Smooth muscle cell of the umbilical artery (primary cell): ENCODE data around the gene TNFAIP2. TPM values are rescaled to one million over a fixed set of nuclear protein-coding genes. Genes with fewer than 3 reads are reported as not detected.

Experiments used
- total RNA-seq: library from RNA; depleted of rRNA; stranded (reverse); fragments of >200 nt; gene quantifications from 2 replicates; pipeline ENCODE4 v1.2.3, GENCODE V29; 2014

Gene TNFAIP2, protein sequence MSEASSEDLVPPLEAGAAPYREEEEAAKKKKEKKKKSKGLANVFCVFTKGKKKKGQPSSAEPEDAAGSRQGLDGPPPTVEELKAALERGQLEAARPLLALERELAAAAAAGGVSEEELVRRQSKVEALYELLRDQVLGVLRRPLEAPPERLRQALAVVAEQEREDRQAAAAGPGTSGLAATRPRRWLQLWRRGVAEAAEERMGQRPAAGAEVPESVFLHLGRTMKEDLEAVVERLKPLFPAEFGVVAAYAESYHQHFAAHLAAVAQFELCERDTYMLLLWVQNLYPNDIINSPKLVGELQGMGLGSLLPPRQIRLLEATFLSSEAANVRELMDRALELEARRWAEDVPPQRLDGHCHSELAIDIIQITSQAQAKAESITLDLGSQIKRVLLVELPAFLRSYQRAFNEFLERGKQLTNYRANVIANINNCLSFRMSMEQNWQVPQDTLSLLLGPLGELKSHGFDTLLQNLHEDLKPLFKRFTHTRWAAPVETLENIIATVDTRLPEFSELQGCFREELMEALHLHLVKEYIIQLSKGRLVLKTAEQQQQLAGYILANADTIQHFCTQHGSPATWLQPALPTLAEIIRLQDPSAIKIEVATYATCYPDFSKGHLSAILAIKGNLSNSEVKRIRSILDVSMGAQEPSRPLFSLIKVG
- 29.8 and 161 TPM in 2 replicates for total RNA-seq

DNA sequence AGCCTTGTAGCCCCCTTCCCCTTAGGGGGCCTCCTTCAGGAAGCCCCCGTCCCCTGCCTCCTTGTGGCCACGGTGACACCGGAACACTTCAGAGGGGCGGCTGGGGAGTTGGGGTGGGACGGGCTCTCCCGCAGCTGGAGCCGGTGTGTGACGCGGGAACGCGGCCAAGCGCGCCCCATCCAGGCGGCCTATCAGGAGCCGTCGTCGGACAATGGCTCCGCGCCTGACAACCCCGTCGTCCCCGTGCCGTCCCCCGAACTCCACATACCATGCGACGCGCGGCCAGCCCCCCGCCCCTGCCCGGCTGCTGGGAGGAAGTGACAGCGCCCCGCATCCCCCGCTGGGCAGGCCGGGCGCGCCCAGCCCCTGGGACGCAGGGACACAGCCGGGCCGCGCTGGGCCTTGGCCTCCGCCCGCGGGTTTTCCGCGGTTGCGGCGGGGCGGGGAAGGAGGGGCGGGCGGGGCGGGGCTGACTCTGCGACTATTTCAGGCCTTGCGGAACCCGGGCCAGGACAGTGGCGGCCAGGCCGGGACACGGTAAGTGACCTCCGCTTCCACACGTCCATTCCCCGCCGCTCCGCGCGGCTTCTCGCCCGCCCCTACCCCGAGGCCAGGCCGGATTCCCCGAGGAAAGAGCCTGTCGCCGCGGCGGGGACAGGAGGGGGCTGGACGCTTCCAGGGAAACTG, at the start of gene TNFAIP2:
TNFAIP2 (plus strand) TSS at position 515 of the 687 bp plus-strand sequence. CDS start 2,997 bp downstream, outside the sequence.

DNA sequence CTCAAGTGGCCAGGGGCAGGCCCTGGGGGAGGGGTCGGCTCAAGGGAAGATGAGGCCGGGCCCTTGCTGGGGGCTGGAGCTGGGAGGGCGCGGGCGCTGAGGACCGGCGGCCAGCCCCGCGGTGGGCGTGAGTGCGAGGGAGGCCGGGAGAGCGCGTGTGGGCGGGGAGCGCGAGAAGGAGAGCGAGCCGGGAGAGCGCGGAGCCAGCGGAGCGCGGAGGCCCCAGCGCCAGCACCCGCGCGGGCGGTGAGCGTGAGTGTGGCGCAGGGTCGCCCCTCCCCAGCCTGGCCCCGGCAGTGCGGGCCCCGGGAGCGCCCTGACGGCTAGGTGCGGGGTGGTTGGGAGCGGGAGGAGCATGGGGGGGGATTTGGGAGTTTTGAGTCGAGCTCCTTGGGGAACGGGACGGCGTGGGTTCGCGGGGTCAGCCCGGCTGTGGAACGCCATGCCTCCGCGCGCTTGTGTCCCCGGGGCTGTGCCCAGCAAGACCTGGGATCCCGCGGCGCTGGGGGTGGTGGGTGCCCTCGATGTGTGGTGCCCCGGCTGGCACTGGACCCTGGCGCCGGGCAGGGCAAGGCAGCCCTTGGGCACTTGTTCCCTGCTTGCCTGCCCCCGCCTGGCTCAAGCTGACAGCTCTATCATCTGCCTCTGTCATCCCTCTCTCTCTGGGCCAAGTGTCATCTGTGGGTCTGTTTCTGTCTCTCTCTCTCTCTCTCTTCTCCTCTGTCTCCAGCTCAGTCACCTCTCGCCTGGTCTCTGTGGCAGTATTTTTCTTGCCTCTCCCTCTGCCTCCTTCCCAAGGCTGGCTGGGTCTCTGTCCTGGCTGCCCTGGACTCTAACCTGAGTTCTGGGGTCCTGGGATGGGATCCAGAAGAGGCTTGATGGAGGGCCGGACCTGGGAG, 39.0 kb upstream of the TNFAIP2 start, which contains the start of gene LBHD2:
LBHD2 (plus strand) TSS at position 190 of the 899 bp plus-strand sequence. CDS start 1,803 bp downstream, outside the sequence.

DNA sequence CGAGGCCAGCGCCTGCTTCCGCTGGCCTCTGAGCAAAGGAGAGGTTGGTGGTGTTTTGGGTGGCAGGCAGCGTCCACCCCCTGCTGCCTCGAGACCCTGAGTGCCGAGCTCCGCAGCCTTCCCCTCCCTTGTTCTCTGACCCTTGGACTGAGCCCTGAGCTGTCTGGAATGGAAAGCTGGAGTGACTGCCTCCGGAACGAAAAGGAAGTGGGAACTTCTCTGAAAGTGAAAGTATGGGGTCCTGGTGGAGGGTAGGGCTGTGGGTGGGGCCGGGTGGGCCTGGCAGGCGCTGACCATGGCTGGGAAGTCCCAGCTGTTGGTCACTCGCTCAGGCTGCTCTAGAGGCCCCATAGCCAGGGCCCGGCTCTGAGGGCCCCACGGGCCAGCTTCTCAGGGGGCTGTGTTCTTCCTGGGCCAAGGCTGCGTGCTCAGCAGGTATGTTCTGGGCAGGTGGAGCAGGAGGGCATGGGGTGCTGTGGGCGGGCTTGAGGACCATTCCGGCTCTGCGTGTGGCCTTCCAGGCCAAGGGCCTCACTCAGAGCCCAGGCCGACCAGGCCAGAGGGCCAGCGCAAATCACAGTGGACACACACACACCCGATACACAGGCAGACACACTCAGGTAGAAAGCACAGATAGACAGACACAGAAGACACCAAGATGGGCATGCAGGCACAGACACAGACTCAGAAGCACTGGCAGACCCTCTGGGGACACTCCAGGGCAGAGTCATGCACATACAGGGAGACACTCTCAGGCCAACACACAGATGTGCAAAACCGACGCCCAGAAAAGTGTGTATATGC, 28.7 kb upstream of the TNFAIP2 start, which contains the start of gene EXOC3L4:
EXOC3L4 (plus strand) TSS at position 320 of the 804 bp plus-strand sequence. CDS start 5,495 bp downstream, outside the sequence.

Other genes with a start within 250 kb of the TNFAIP2 start
- 0.14 and 0.30 TPM in 2 replicates for gene AMN, start 200.8 kb upstream of the TNFAIP2 start, total RNA-seq
- gene CDC42BPB, start 65.9 kb upstream of the TNFAIP2 start, total RNA-seq = 105 and 175 TPM in 2 replicates
- gene LBHD2, start 39.3 kb upstream of the TNFAIP2 start, total RNA-seq = not detected in 2 replicates
- gene EXOC3L4, start 28.7 kb upstream of the TNFAIP2 start, total RNA-seq = 0.59 TPM in 1 of 2 replicates, not detected in the other
- gene EIF5, start 210.8 kb downstream of the TNFAIP2 start, total RNA-seq = 181 and 244 TPM in 2 replicates